HG02938 (cell line): ENCODE data around the gene SLC5A8.
"Not testable (repeated sequence)": the region's sequence is repeated elsewhere in the genome, so short reads cannot be mapped to it uniquely, and the experiment has no call there.

Experiments
- ATAC-seq: cut with Tn5 transposase; IDR thresholded peaks from one replicate; pipeline ENCODE4 v1.9.1; 2021; ENCODE audit warnings: mild to moderate bottlenecking, moderate library complexity; ENCODE audit not compliant: unreplicated experiment

SLC5A8 gene

GRCh38 chr12:101172316-101172715 is 37.7 kb downstream of the SLC5A8 start:
- no peak for ATAC-seq

GRCh38 chr12:101168001-101168400 is 42.0 kb downstream of the SLC5A8 start:
- ATAC-seq: no peak

GRCh38 chr12:101166866-101167265 is 43.2 kb downstream of the SLC5A8 start:
- no peak for ATAC-seq

- ATAC-seq: no peak
These were observed 44.7 kb downstream of the SLC5A8 start for GRCh38 chr12:101165319-101165718.

GRCh38 chr12:101145777-101146431 is 64.1 kb downstream of the SLC5A8 start:
- ATAC-seq: not testable (repeated sequence)

GRCh38 chr12:101127521-101128219 is 82.4 kb downstream of the SLC5A8 start:
- ATAC-seq: no peak

- ATAC-seq: no peak
These were observed 92.2 kb downstream of the SLC5A8 start for GRCh38 chr12:101117842-101118241.

- ATAC-seq: no peak
These were observed 93.1 kb downstream of the SLC5A8 start for GRCh38 chr12:101116911-101117310.

- peak; percentile 52 for ATAC-seq
These were observed 94.7 kb downstream of the SLC5A8 start for GRCh38 chr12:101115326-101115725.

- no peak for ATAC-seq
These were observed 98.6 kb downstream of the SLC5A8 start for GRCh38 chr12:101111441-101111840.

- no peak for ATAC-seq
These were observed 99.2 kb downstream of the SLC5A8 start for GRCh38 chr12:101110866-101111265.

GRCh38 chr12:101108130-101108529 is 101.9 kb downstream of the SLC5A8 start:
- no peak for ATAC-seq

- no peak for ATAC-seq
These were observed 102.8 kb downstream of the SLC5A8 start for GRCh38 chr12:101107032-101107763.
